Measurements from ENCODE around the gene SLC7A9. TPM values are rescaled to one million over a fixed set of nuclear protein-coding genes. Genes with fewer than 3 reads are reported as not detected.

The SLC7A9 gene
- polyA plus RNA-seq, 3 donors = 0.13 TPM; not detected in 2

DNA sequence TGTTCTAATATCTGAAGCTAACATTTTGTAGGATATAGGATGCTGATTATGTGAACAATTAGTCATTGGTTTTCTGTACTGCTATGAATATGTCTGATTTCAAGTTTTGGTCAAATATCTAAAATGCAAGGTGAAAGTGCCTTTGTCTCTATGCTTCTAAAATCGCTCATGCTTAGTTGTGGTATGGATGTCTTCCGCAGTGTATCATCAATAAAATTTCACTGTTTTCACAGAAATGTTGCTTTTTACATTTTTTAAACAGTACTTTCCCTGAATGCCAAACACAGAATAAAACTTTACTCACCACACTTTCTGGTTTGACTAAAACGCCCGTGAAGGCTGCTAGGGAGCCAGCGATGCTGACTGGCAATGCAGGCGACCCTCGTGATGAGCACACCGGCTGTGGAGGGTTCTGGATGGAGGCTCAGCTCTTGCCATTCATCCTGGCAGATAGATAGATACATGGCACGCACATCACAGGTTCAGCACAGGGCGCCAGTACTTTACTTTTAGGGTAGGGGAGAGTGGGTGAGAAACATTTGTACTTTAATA lies 40.1 kb downstream of the SLC7A9 start:
- Histone ChIP-seq H3K9ac (ENCODE audit: insufficient read depth, low read length, poor library complexity, severe bottlenecking) (no peak overlapping the region), H3K36me3 (replicated peaks in 1 of 2; ENCODE audit: control insufficient read depth in 1 of 2, insufficient read depth in 2 of 2, low read length in 2 of 2) (no peaks in the 10 kb centered on the region), H3K27me3 (ENCODE audit: control insufficient read depth in 2 of 2, insufficient read depth in 2 of 2, low read length in 2 of 2) (no peaks in the 10 kb centered on the region), H3K79me2 (ENCODE audit: insufficient read depth, low read length) (no peaks in the 10 kb centered on the region), H3K9me3 (replicated peaks in 1 of 2; ENCODE audit: control insufficient read depth in 1 of 2, insufficient read depth in 1 of 2, low read length in 2 of 2) (no peaks in the 10 kb centered on the region), H3K4me3 (replicated peaks in 1 of 3; ENCODE audit: low read depth in 2 of 3, low read length in 3 of 3) (no peak overlapping the region), H2AFZ (ENCODE audit: insufficient read depth, low read depth, low read length, poor library complexity, severe bottlenecking) (no peak overlapping the region), H4K20me1 (ENCODE audit: insufficient read depth, low read length) (no peaks in the 10 kb centered on the region), H3K4me2 (replicated peaks; ENCODE audit: extremely low read depth, low read length, poor library complexity, severe bottlenecking) (no peak overlapping the region), H3K27ac (ENCODE audit: low read depth in 1 of 2, low read length in 2 of 2) (no peak overlapping the region), H3K4me1 (ENCODE audit: control insufficient read depth in 1 of 2, insufficient read depth in 2 of 2, low read length in 2 of 2) (no peaks in the 10 kb centered on the region)
- H3K27ac Mint-ChIP-seq = no peak overlapping the region
- no peak overlapping the region for H3K4me3 Mint-ChIP-seq
- WGBS (ENCODE audit: insufficient coverage) = 92% methylated on average over 6 of the region's 10 CpGs
- no peaks in the 10 kb centered on the region for H3K4me1 Mint-ChIP-seq
- no peak for DNase-seq
- TF ChIP-seq, protein P1, sequence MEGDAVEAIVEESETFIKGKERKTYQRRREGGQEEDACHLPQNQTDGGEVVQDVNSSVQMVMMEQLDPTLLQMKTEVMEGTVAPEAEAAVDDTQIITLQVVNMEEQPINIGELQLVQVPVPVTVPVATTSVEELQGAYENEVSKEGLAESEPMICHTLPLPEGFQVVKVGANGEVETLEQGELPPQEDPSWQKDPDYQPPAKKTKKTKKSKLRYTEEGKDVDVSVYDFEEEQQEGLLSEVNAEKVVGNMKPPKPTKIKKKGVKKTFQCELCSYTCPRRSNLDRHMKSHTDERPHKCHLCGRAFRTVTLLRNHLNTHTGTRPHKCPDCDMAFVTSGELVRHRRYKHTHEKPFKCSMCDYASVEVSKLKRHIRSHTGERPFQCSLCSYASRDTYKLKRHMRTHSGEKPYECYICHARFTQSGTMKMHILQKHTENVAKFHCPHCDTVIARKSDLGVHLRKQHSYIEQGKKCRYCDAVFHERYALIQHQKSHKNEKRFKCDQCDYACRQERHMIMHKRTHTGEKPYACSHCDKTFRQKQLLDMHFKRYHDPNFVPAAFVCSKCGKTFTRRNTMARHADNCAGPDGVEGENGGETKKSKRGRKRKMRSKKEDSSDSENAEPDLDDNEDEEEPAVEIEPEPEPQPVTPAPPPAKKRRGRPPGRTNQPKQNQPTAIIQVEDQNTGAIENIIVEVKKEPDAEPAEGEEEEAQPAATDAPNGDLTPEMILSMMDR (IDR thresholded peaks at IDR 0.05) = no peak
- H3K9me3 Mint-ChIP-seq = peaks cover 0 to 8% (median 2%) of the 10 kb centered on the region in 7 donors
- peaks cover 4 to 11% (median 6%) of the 10 kb centered on the region in 3 donors for H3K27me3 Mint-ChIP-seq (ENCODE audit: low read depth in 3 of 3)
- no peaks in the 10 kb centered on the region for H3K36me3 Mint-ChIP-seq
- intact Hi-C loops (cut with micrococcal nuclease) = no loop called here

DNA sequence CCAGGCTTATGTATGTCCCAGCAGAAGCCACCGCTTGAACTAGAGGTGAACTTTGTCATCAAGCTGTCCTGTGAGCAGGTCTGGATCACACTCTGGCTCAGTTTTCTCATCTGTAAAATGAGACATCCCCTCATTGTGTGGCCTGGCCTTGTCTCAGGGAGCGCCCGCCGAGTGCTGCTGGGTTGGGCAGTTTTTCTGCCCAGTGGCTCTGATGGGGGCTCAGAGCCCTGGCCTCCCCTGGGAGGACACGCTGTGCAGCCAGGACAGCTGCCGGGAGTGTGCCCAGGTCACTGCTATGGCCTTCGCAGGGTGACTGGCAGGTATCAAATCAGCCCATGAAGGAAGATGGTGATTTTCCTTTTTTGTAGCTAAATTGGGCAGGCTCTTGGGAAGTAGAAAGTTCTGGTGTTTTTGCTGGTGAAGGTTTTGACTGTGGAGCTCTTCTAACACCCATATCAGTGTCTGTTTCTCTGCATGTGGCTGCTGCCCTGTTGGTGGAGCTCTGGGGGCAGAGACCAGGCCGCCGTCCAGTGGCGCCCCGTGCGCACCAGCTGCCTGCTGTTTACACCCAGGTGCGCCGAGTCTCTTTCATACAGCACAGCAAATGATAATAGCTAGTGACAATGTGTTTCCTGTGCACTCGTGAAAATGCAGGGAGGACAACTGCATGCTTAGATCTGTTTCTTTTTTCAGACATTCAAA lies 40.8 kb downstream of the SLC7A9 start:
- intact Hi-C loops (cut with micrococcal nuclease) = no loop called here
- Histone ChIP-seq H3K36me3 (replicated peaks in 1 of 2; ENCODE audit: control insufficient read depth in 1 of 2, insufficient read depth in 2 of 2, low read length in 2 of 2) (no peaks in the 10 kb centered on the region), H3K79me2 (ENCODE audit: insufficient read depth, low read length) (no peaks in the 10 kb centered on the region), H3K27ac (ENCODE audit: low read depth in 1 of 2, low read length in 2 of 2) (no peak overlapping the region), H3K4me2 (replicated peaks; ENCODE audit: extremely low read depth, low read length, poor library complexity, severe bottlenecking) (no peak overlapping the region), H2AFZ (ENCODE audit: insufficient read depth, low read depth, low read length, poor library complexity, severe bottlenecking) (no peak overlapping the region), H4K20me1 (ENCODE audit: insufficient read depth, low read length) (no peaks in the 10 kb centered on the region), H3K27me3 (ENCODE audit: control insufficient read depth in 2 of 2, insufficient read depth in 2 of 2, low read length in 2 of 2) (no peaks in the 10 kb centered on the region), H3K9me3 (replicated peaks in 1 of 2; ENCODE audit: control insufficient read depth in 1 of 2, insufficient read depth in 1 of 2, low read length in 2 of 2) (no peaks in the 10 kb centered on the region), H3K4me3 (replicated peaks in 1 of 3; ENCODE audit: low read depth in 2 of 3, low read length in 3 of 3) (no peak overlapping the region), H3K9ac (ENCODE audit: insufficient read depth, low read length, poor library complexity, severe bottlenecking) (no peak overlapping the region), H3K4me1 (ENCODE audit: control insufficient read depth in 1 of 2, insufficient read depth in 2 of 2, low read length in 2 of 2) (no peaks in the 10 kb centered on the region)
- H3K9me3 Mint-ChIP-seq = peaks cover 0 to 8% (median 2%) of the 10 kb centered on the region in 7 donors
- WGBS (ENCODE audit: insufficient coverage) = 96% methylated on average over 14 of the region's 15 CpGs
- no peak overlapping the region for H3K4me3 Mint-ChIP-seq
- no peaks in the 10 kb centered on the region for H3K4me1 Mint-ChIP-seq
- no peak for DNase-seq
- TF ChIP-seq, protein P1 (IDR thresholded peaks at IDR 0.05) = no peak
- H3K36me3 Mint-ChIP-seq = no peaks in the 10 kb centered on the region
- peaks cover 6 to 12% (median 9%) of the 10 kb centered on the region in 3 donors for H3K27me3 Mint-ChIP-seq (ENCODE audit: low read depth in 3 of 3)
- no peak overlapping the region for H3K27ac Mint-ChIP-seq

All from CD14-positive monocyte (primary cell).